Endodermal cell (in vitro differentiated cells): ENCODE results near the gene KCP. TPM values are rescaled to one million over a fixed set of nuclear protein-coding genes. Genes with fewer than 3 reads are reported as not detected.

Experiments
- DNase-seq: peaks from one replicate; pipeline ENCODE4 v3.0.0-alpha.2; 2017
- H3K27ac ChIP-seq: 2 replicates; pipeline ENCODE4 v1.5.1; 2013; ENCODE audit warnings: mild to moderate bottlenecking, low read depth, low read length, moderate library complexity
- H3K27me3 ChIP-seq: 2 replicates; pipeline ENCODE4 v1.6.1; 2013; ENCODE audit warnings: mild to moderate bottlenecking, low read length, moderate library complexity; ENCODE audit not compliant: insufficient read depth, control insufficient read depth, poor library complexity, severe bottlenecking
- H3K36me3 ChIP-seq: 2 replicates; pipeline ENCODE4 v1.7.0; 2013; ENCODE audit warnings: mild to moderate bottlenecking, low read length, moderate library complexity; ENCODE audit not compliant: control insufficient read depth, insufficient read depth
- H3K4me1 ChIP-seq: one replicate; pipeline ENCODE4 v1.7.0; 2013; ENCODE audit warnings: low read length; ENCODE audit not compliant: control insufficient read depth, insufficient read depth
- H3K4me3 ChIP-seq: 2 replicates; pipeline ENCODE4 v1.5.1; 2013; ENCODE audit warnings: mild to moderate bottlenecking, low read length, moderate library complexity
- H3K9ac ChIP-seq: 2 replicates; pipeline ENCODE4 v1.6.1; 2013; ENCODE audit warnings: mild to moderate bottlenecking, low read length, moderate library complexity; ENCODE audit not compliant: poor library complexity, severe bottlenecking; ENCODE audit errors: extremely low read depth
- H3K9me3 ChIP-seq: 2 replicates; pipeline ENCODE4 v1.6.1; 2013; ENCODE audit warnings: mild to moderate bottlenecking, low read length, moderate library complexity; ENCODE audit not compliant: control insufficient read depth
- H3K27ac Mint-ChIP-seq: 2 replicates; pipeline ENCODE4 v1.8.0; 2020; ENCODE audit warnings: mixed read lengths
- H3K27me3 Mint-ChIP-seq: 2 replicates; pipeline ENCODE4 v1.8.0; 2021; ENCODE audit warnings: mild to moderate bottlenecking, mixed read lengths; ENCODE audit not compliant: insufficient read depth
- H3K36me3 Mint-ChIP-seq: 2 replicates; pipeline ENCODE4 v1.8.0; 2020; ENCODE audit warnings: low read depth, mixed read lengths
- H3K4me1 Mint-ChIP-seq: 2 replicates; pipeline ENCODE4 v1.8.0; 2020; ENCODE audit warnings: mixed read lengths
- H3K4me3 Mint-ChIP-seq: 2 replicates; pipeline ENCODE4 v1.8.0; 2020; ENCODE audit warnings: mild to moderate bottlenecking, moderate library complexity, mixed read lengths
- H3K9me3 Mint-ChIP-seq: 2 replicates; pipeline ENCODE4 v1.8.0; 2020; ENCODE audit warnings: mild to moderate bottlenecking, mixed read lengths
- CTCF ChIP-seq: fragments of 200-600 bp; sonication (generic); conservative IDR thresholded peaks from 2 replicates; pipeline ENCODE4 v1.5.0; 2021; ENCODE audit warnings: antibody characterized with exemption, mild to moderate bottlenecking
- WGBS, 2 experiments: methylation state at CpG; one replicate each; pipeline versions ENCODE4 v1.1.5 to v1.1.7; 2013; ENCODE audit warnings: missing lambda C conversion rate in 2 of 2, mixed read lengths in 1 of 2; ENCODE audit not compliant: insufficient coverage in 1 of 2, insufficient read length in 1 of 2; 5-methylcytosine and 5-hydroxymethylcytosine counted together
- total RNA-seq, 2 donors: library from RNA; stranded (reverse); fragmentation: NEBNext Ultra II Directional in 1 of 2; extraction: Animal tissue kit (Norgen Biotek cat#: 25700) in 1 of 2; gene quantifications; 2 replicates in 1 of 2; 3 replicates in 1 of 2; pipeline ENCODE4 v1.2.1, GENCODE V29; 2021

Gene KCP
- total RNA-seq, 2 donors from 2014 or later = 21.1 to 33.3 TPM

- H3K36me3 ChIP-seq = peaks cover 9% of the 10 kb centered on the region
- no peak overlapping the region for H3K27ac Mint-ChIP-seq
- whole genome bisulfite sequencing, 2 experiments = 93 to 94% methylated on average over 12 to 23 of the region's 23 CpGs
- no peaks in the 10 kb centered on the region for H3K9me3 ChIP-seq
- H3K27me3 ChIP-seq = no peaks in the 10 kb centered on the region
- H3K4me1 ChIP-seq = no peaks in the 10 kb centered on the region
- H3K4me3 ChIP-seq = no peak overlapping the region
- no peak overlapping the region for H3K4me3 Mint-ChIP-seq
- no peak for TF ChIP-seq CTCF
- DNase-seq = no peak
- no peak overlapping the region for H3K27ac ChIP-seq
- H3K27me3 Mint-ChIP-seq = no peaks in the 10 kb centered on the region
- H3K36me3 Mint-ChIP-seq = peaks cover 2% of the 10 kb centered on the region
- H3K9ac ChIP-seq = no peak overlapping the region
- H3K4me1 Mint-ChIP-seq = no peaks in the 10 kb centered on the region
- H3K9me3 Mint-ChIP-seq = no peaks in the 10 kb centered on the region
Measured at GRCh38 chr7:128853799-128854198, 56.7 kb downstream of the KCP start.

GRCh38 chr7:128852537-128853254, 57.8 kb downstream of the KCP start:
- no peak for DNase-seq
- 93 to 96% methylated on average over 27 to 28 of the region's 28 CpGs for WGBS, 2 experiments

GRCh38 chr7:128849804-128850490, 60.6 kb downstream of the KCP start:
- Histone ChIP-seq H3K9me3 (no peaks in the 10 kb centered on the region), H3K4me3 (no peak overlapping the region), H3K27ac (no peak overlapping the region), H3K36me3 (no peaks in the 10 kb centered on the region), H3K9ac (no peak overlapping the region), H3K27me3 (no peaks in the 10 kb centered on the region), H3K4me1 (no peaks in the 10 kb centered on the region)
- DNase-seq = no peak
- Mint-ChIP-seq H3K27ac (no peak overlapping the region), H3K4me1 (no peaks in the 10 kb centered on the region), H3K4me3 (no peak overlapping the region), H3K36me3 (peaks cover 2% of the 10 kb centered on the region), H3K9me3 (no peaks in the 10 kb centered on the region), H3K27me3 (no peaks in the 10 kb centered on the region)
- TF ChIP-seq CTCF = no peak
- 95 to 98% methylated on average over 8 to 18 of the region's 18 CpGs for WGBS, 2 experiments

More at GRCh38 chr7:128852537-128853254, 57.8 kb downstream of the KCP start:
- H3K36me3 ChIP-seq = peaks cover 9% of the 10 kb centered on the region
- H3K27me3 ChIP-seq = no peaks in the 10 kb centered on the region
- no peaks in the 10 kb centered on the region for H3K4me1 Mint-ChIP-seq
- no peak overlapping the region for H3K4me3 ChIP-seq
- H3K27ac ChIP-seq = no peak overlapping the region
- H3K36me3 Mint-ChIP-seq = peaks cover 2% of the 10 kb centered on the region
- H3K4me3 Mint-ChIP-seq = no peak overlapping the region
- no peaks in the 10 kb centered on the region for H3K9me3 ChIP-seq
- H3K4me1 ChIP-seq = no peaks in the 10 kb centered on the region
- H3K27me3 Mint-ChIP-seq = no peaks in the 10 kb centered on the region
- no peak overlapping the region for H3K27ac Mint-ChIP-seq
- no peaks in the 10 kb centered on the region for H3K9me3 Mint-ChIP-seq
- TF ChIP-seq CTCF = no peak
- no peak overlapping the region for H3K9ac ChIP-seq
